ENCODE data around the gene TPRG1.

DNA sequence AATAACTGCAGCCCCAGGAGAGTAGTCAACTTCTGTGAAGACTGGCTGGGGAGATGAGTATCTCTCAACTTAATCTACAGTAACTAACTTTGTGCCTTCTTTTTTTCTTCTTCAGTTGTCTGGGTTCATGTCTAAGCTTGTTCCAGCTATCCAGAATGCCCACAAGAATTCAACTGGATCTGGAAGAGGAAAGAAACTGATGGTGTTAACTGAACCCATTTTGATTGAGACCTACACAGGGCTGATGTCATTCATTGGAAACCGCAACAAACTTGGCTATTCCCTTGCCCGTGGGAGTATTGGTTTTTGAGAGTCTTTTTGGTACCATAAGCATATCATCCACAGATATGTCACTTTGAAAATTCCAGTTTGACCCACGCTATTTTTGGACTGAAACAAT is 148.7 kb downstream of the TPRG1 start:
- TF ChIP-seq, protein P1, sequence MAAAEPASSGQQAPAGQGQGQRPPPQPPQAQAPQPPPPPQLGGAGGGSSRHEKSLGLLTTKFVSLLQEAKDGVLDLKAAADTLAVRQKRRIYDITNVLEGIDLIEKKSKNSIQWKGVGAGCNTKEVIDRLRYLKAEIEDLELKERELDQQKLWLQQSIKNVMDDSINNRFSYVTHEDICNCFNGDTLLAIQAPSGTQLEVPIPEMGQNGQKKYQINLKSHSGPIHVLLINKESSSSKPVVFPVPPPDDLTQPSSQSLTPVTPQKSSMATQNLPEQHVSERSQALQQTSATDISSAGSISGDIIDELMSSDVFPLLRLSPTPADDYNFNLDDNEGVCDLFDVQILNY (CRISPR knock-in tag; IDR thresholded peaks at IDR 0.05) = no peak
- TF ChIP-seq, protein P2, sequence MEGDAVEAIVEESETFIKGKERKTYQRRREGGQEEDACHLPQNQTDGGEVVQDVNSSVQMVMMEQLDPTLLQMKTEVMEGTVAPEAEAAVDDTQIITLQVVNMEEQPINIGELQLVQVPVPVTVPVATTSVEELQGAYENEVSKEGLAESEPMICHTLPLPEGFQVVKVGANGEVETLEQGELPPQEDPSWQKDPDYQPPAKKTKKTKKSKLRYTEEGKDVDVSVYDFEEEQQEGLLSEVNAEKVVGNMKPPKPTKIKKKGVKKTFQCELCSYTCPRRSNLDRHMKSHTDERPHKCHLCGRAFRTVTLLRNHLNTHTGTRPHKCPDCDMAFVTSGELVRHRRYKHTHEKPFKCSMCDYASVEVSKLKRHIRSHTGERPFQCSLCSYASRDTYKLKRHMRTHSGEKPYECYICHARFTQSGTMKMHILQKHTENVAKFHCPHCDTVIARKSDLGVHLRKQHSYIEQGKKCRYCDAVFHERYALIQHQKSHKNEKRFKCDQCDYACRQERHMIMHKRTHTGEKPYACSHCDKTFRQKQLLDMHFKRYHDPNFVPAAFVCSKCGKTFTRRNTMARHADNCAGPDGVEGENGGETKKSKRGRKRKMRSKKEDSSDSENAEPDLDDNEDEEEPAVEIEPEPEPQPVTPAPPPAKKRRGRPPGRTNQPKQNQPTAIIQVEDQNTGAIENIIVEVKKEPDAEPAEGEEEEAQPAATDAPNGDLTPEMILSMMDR (IDR thresholded peaks at IDR 0.05) = no peak
- TF ChIP-seq NFE2L1 (CRISPR knock-in tag; IDR thresholded peaks at IDR 0.05) = no peak
